HG02943 (cell line): ENCODE measurements around the gene DYNC1H1.

Experiments
- ATAC-seq: cut with Tn5 transposase; IDR thresholded peaks from one replicate; pipeline ENCODE4 v1.9.1; 2021; ENCODE audit warnings: mild to moderate bottlenecking, low read depth, moderate library complexity; ENCODE audit not compliant: unreplicated experiment

DYNC1H1 gene

DNA sequence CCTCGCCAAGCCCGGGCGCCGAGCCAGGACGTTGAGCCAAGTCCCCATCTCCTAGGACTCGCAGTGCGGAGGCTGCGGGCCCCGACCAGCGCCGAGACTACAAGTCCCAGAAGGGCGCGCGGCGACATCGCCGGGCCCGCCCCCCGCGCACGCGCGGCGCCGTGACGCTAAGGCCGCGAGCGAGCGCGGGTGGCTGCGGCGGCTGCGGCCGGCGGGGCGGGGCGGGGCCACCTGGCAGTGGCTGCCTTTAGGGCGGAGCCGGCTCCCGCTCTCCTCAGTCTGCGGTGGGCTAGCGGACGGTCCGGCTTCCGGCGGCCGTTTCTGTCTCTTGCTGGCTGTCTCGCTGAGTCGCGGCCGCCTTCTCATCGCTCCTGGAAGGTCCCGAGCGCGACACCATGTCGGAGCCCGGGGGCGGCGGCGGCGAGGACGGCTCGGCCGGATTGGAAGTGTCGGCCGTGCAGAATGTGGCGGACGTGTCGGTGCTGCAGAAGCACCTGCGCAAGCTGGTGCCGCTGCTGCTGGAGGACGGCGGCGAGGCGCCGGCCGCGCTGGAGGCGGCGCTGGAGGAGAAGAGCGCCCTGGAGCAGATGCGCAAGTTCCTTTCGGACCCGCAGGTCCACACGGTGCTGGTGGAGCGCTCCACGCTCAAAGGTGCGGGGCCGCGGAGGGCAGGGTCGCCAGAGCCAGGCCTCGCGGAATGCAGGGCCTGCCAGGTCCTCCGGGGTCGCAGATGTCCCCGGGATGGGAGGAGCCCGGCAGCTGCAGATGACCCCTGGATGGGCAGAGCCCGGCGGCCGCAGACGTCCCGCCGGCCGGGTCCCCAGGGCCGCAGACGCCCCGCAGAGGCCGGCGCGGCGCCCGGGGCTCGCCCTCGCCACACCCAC is at the start of gene DYNC1H1:
TSS of gene DYNC1H1 (plus strand) at position 277 of the 884 bp plus-strand sequence. CDS start at position 396, 119 bp downstream.
- ATAC-seq = peak; percentile 75

DNA sequence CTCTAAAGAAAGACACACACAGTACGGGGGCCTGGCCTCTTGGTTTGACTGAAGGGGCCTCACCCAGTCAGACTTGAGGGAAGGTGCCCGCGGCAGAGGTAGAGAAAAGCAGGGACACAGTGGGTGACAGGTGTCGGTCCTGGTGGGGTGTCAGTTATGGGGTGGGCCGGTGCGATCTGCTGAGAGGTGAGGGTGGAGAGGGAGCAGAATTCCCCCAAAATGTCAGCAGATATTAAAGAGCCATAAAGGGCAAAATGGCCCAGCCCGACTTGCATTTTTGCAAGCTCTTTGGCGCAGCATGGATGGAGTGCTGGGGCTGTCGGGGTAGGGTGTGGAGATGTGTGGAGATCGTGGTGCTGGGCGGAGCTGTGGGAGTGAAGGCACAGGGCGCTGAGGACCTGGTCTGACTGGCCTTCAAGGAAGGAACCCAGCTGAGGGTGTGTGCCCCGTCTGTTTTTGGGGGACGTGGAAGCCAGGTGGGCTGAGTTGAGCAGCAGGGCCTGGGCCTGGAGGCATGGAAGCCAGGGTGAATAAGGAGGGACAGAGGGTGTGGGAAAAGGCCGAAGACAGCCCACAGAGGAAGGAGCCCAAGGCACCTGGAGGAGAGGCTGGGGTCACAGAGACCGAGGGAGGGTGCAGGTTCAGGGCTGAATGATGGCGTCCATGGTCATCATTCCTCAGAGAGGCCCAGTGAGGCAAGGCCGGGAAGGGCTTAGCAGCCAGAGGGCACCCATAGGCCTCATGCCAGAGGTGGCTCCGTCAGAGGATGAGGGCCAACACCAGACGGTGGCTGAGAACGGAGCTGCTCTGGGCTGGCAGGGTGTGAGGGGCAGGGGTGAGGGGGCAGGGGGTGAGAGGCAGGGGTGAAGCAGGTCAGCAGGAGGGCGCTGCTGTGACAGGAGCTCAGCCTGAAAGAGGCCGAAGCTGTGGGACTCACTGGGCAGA is 48.2 kb upstream of the DYNC1H1 start:
- no peak for ATAC-seq

DNA sequence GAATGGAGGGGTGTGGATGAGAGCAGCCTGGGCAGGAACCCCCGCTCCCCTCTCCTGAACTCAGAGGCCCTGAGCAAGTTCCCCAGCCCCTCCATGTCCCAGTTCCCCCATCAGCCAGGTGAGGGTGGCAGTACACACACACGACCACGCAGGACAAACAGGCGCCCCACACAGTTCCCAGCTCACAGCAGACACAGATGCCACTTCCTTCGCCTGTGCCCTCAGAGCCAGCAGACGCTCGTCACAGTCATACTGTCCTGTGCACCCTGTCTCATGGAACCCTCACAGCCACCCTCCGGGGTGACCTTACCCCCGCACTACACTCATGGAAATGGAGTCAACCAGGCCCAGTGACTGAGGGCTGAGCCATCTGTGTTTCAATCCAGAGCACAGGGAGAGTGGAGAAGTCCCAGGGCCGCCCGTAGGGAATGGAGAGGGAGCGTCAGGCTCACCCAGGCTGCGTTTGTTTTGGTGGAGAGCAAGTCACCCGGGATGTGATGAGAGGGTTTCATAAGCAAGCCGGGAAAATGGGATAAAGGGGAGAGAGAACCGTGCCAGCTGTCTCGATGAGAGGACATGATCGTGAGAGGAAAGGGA is 47.5 kb upstream of the DYNC1H1 start:
- ATAC-seq = no peak

DNA sequence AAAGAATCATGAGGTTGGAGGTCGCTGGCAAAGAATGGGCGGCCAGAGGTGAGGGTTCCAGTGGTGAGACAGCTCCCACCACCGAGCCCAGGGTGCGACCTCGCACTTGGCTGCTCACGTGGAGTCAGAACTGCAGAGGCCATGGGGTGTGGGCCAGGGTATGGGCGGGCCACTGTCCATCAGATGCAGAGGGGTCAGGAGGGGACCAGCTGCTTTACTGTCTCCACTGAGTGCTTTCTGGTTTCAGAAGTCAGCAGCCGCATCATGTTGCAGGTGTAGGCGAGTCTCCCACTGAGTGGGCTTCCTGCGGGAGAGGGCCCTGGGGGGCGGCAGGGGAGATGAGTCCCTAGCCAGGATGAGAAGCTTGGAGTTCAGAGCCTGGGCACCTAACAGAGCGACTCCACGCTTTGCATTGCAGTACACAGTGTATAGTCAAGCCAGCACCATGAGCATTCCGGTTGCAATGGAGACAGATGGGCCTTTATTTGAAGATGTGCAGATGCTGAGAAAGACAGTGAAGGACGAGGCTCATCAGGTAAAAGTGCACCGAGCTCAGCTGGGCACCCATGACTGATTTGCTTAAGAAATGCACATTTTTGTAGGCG is 46.9 kb upstream of the DYNC1H1 start:
- ATAC-seq = no peak

DNA sequence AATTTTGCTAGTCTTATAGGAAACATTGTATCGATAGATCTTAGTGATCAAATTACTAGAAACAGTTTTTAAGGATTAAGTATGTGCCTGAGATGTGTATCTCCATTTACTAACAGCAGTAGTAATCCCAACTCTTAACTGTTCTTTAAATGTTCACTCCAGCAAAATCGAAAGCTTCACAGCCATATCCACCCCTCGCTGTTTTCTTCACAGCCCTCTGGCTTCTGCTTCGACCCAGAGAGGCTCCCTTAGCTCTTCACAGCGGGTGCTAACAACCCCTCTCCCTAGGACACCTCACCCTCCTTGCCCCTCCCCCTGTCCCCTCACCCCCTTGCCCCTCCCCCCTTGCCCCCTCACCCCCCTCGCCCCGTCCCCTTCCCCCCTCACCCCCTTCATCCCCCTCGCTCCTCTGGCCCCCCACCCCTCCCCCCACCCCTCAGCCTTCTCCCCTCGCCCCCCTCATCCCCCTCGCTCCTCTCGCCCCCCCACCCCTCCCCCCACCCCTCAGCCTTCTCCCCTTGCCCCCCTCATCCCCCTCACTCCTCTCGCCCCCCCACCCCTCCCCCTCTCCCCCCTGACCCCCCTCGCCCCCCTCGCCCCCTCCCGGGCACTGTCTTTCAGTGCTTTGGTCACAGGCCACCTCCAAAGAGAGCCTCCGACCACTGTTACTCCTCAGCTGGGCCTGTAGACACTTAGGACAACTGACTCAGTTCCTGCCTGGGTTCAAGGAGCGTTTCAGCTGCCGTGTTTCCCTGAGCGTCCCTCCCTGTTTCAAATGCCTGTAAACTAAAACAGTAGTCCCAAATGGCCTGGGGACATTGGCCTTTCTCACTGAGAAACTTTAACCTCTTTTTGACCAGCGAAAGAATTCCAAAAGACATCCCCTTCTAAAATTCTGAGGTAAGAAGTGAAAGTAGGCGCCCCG is 46.0 kb upstream of the DYNC1H1 start:
- ATAC-seq = no peak

DNA sequence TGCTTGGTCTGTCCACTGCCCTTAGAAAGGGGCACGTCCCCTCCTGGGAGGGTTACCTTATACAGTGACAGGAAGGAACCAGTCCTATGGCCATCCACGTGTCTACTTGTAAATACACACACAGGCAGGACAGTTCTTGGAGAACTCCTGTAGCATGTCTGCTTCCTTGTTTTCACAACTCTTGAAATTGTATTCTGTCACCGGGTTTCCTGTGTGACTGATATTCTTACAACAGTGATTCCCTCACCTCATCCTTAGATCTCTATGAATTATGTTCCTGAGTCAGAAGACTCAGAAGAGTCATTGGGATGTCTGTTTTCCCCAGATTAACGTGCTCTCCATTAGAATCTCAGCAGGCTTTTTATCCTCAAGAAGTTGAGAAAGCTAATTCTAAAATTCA is 44.1 kb upstream of the DYNC1H1 start:
- ATAC-seq = no peak

DNA sequence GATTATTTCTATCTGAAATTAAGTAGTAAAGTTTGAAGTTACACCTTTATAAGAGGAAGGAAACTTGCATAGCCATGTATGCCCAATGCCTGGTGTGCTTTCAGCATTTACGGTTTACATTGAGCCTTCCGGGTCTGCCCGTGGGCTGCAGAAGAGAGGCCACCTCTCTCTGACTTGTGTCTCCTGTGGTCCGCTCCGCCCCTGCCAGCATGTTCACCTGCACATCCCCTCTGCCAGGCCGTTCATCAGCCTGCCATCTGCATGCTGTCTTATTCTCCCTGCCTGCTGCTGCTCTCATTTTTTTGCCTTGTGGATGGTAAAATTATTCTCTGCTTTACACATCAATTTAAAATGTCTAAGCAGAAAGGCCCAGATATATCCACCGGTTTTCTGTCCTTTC is 41.5 kb upstream of the DYNC1H1 start:
- no peak for ATAC-seq

DNA sequence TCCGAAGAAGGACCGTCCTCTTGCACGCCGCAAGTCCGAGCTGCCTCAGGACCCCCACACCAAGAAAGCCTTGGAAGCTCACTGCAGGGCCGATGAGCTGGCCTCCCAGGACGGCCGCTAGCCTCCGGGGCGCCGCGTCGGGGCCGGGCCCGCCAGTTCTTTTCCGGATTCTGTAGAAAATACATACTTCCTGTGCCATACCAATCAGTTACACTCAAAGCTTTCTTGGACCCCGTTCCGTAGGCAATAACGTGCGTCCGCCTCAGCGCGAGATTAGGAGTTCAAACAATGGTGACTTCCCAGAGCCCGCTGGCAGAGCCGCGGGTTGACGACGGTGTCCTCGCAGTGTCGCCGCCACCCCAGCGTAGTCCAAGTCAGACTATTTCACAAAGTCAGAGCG is 39.2 kb upstream of the DYNC1H1 start:
- ATAC-seq = no peak

DNA sequence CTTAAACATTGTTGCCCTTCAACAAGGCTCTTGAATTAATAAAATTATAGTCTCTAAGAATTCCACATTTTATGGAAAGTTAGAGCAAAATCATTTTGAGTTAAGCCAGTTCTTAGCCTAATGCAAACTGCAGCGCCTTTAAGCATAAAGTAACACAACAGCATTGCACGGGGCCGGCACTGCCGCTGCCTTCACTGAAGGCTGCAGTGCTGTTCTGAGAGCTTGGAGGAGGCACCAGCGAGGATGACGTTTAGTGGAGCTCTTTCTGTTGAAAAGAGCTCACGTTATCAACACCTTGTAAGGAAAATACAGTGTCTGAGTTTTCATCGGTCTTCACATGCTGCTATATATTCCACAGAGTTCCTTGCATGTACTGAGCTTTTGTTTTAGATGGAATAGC is 38.3 kb upstream of the DYNC1H1 start:
- no peak for ATAC-seq

DNA sequence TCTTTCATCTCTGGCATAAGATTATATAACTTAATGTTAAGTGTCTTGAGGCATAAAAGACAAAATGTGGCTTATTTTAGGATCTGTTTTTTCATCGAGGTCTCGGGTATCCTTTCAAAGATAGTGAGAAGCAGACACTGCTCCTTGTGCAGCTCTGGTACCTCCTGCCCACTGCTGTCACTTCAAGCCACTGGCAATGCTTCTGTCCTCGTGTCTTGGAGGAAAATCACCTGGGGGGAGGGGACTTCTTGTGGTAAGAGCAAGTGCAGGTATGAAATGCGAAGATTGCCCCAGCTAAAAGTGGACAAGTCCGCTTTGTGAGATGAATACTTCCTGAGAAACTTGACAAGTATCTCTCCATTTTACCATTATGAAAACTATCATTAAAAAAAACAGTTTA is 37.8 kb upstream of the DYNC1H1 start:
- ATAC-seq = no peak

DNA sequence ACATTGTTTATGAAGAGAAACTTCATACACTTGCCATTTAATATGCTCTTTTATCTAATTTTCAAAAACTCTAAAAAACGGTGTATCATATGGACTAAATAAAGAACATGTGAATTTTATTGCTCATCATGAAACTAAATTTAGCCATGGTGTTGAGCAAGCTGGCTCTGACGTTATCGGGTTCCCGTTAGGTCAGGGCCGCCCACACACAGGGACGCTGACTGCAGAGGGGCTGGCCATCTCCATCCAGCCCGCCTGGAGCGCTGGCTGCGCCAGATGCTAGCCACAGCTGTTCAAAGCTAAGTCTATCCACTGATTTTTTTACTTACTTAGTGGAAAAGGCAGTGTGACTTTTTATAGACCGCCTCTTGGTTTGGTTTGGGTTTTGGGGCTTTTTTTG is 36.5 kb upstream of the DYNC1H1 start:
- no peak for ATAC-seq

DNA sequence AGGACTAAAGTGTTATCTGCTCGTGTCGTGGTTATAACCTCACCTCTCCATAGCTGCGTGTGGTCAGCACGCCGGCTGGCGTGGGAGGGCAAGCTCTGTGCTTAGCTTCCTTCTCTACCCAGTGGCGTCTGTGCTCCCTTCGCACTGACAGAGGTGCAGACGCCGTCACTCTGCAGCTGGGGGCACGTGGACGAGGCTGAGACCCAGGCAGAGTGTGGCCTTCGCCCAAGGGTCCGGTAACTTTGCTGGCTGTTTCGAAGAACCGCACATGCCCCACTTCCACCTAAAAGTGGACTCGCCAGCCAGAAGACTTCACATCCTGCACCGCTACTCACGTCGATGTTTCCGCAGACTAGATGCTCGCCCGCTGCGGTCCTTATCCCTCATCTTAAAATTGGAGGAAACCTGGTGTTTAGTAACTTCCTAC is 35.9 kb upstream of the DYNC1H1 start:
- no peak for ATAC-seq

DNA sequence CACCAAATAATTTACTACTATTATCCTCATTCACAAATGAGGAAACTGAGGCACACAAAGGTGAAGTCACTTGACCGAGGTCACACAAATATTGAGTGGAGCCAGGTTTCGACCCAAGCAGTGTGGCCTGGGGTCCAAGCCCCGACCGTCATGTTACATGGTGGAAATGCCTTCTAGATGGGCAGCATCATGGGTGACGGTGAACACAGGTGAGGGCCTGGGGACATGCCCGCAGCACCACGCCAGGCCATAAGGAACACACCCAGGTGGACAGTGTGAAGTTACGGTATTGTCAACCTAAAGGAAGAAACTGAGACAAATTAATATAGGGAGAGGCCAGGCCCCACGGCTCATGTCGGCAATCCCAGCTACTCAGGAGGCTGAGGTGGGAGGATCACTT is 35.3 kb upstream of the DYNC1H1 start:
- ATAC-seq = no peak

DNA sequence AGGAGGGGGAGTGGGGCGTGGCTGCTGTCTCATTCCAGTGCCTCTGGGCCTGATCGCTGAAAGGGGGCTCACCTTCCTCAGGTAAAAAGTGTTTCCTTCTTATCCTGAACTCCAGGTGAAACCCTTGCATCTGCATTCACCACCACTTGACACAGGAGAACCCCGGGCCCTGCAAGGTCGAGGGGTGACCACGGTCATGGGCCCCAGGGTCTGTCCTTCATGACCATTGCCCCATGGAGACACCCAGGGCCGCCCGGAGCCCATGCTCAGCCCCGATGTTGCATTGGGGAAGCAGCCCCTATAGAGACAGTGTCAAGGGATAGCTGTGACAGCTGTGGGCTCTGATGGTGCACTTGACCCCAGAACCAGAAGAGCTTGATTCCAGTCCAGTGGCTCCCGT is 34.4 kb upstream of the DYNC1H1 start:
- ATAC-seq = no peak

DNA sequence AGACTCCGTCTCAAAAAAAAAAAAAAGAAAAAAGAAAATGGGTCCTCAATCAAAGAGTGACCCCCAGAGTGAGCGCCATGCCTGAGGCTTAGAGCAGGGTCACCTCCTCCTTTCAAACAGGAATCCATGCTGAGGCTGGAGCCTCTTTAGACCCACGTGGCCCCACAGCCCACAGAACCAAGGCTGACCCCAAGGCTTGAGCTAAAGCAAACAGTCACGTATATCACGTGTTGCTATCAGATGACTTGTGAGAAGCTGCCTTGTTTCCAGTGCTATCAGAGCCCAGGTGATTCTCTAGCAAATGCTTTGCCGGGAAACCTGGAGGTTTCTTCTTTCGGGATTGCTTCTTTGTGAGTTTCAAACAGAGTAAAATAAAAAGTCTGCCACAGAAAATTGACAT is 31.7 kb upstream of the DYNC1H1 start:
- no peak for ATAC-seq

DNA sequence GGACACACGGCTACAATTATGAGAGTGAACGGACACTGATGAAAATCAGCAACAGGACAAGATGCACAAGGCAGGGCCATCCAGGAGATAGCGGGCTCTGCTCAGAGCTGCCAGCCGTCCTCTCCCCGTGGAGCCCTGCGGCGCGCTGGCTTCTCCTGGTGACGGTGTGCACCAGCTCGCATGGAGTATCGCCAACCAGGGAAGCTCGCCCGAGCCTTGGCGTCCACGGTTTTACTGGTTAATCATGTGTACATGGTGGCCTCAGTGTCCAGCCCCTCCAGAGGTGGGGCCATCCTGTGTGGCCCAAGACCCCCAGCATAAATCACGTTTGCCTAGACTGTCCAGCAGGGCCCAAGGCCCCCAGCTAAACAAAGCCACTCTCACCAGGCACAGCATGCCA is 31.2 kb upstream of the DYNC1H1 start:
- no peak for ATAC-seq

DNA sequence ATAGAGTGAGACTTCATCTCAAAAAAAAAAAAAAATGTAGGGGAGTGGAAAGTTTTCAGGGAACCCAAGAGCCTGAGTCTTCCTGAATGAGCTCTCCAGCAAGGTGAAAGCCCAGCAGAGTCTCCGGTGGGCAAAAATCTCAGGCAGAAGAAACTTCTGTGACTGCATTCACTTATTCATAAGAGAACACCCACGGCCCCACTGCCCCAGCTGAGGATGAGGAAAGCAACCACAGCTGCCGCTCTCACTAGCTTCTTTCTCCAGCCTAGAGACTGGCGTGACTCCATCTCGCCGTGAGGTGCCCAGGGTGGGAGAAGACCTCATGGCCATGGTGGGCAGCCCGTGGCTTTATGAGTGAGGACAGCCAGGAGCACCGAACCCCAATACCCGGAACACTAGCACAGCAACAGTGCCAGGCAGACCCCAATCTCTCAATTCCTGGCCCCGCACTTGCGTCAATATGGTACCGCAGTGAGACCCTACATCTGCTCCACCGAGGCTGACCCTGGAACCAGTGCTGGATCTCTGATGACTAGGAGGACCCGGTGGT is 29.7 kb upstream of the DYNC1H1 start:
- ATAC-seq = no peak

DNA sequence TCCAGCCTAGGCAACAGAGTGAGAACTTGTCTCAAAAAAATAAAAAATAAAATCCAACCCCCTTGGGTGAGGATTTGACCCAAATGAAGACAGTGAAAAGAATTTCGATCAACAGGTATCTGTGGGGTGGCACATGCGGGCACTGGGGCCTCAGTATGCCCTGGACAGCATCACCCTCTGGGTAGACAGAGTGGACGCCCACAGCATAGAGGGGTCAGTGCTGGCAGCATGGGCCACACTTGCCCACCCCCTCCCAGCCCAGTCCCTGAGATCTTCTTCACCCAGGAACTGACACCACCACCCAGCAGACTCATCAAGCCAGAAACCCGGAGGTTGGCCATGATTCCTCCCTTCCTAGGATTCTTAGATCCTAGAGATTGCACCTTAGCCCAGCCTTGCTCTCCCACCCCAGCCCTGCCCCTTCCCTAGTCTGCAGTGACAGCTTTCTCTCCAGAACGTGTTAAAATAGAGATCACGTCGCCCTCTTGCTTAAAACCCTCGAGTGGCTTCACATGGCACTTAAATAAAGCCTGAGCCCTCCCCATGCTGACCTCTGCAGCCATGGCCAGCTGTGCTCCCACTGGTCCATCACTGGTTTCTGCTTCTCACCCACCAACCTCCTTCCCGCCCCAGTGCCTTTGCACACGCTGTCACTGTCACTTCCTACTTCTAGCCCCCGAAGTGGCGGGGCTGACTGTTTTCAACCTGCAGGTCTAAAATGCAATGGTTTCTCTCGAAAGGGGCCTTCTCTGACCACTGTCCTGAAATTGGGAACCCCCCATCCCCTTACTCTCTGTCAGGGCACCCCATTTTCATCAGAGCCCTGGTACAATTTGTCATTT is 26.2 kb upstream of the DYNC1H1 start:
- no peak for ATAC-seq
